ENCODE data around the gene PPP1R15A. TPM values are rescaled to one million over a fixed set of nuclear protein-coding genes. Genes with fewer than 3 reads are reported as not detected.

The PPP1R15A gene
- total and polyA plus RNA-seq, 9 donors, result 22.8 to 156 (median 54.8) TPM

GRCh38 chr19:48925240-48925843, 53.1 kb downstream of the PPP1R15A start:
- TF ChIP-seq EP300 (IDR thresholded peaks at IDR 0.05) (no peak), POLR2A (IDR thresholded peaks at IDR 0.05) (no peak), CTCF (IDR thresholded peaks at IDR 0.05) (no peak)
- Histone ChIP-seq H3K27me3 (no peaks in the 10 kb centered on the region), H3K27ac (no peak overlapping the region), H3K36me3 (no peaks in the 10 kb centered on the region), H3K9me3 (no peaks in the 10 kb centered on the region), H3K4me1 (ENCODE audit: insufficient read depth) (no peaks in the 10 kb centered on the region), H3K4me3 (no peak overlapping the region)
- DNase-seq, result no peak
- intact Hi-C loops (cut with DNase I), result no loop called here
- 76 to 81% (median 78%) methylated on average over 11 of the region's 11 CpGs for WGBS, 3 donors

Other genes starting within 250 kb of the PPP1R15A start
Only the 30 nearest of the 32 such genes appear.
- 10 to 100 TPM; 19.7 to 69.8 (median 34.6) TPM for gene DBP, start 235.0 kb upstream of the PPP1R15A start, total RNA-seq
- 10 to 100 TPM; 19.8 to 29.0 TPM for gene DBP, start 235.0 kb upstream of the PPP1R15A start, polyA plus RNA-seq
- 10 to 100 TPM; 14.9 to 52.5 (median 40.8) TPM for gene CA11, start 226.2 kb upstream of the PPP1R15A start, total RNA-seq
- gene CA11, start 226.2 kb upstream of the PPP1R15A start, polyA plus RNA-seq, result 10 to 100 TPM; 43.1 to 53.1 TPM
- 1 to 10 TPM in 6 of 7 donors, under 1 TPM in 1; 0.23 to 3.8 (median 2.2) TPM for gene NTN5, start 199.4 kb upstream of the PPP1R15A start, total RNA-seq
- 1 to 10 TPM in 1 of 2 donors, under 1 TPM in 1; 0.55 to 1.4 TPM for gene NTN5, start 199.4 kb upstream of the PPP1R15A start, polyA plus RNA-seq
- gene FUT2, start 176.4 kb upstream of the PPP1R15A start, total RNA-seq, result 1 to 10 TPM in 5 of 7 donors, not detected in 2; 1.0 to 2.5 (median 2.4) TPM
- under 1 TPM; 0.10 to 0.23 TPM for gene FUT2, start 176.4 kb upstream of the PPP1R15A start, polyA plus RNA-seq
- 10 to 100 TPM in 5 of 7 donors, 1 to 10 TPM in 2; 1.3 to 17.1 (median 11.2) TPM for gene MAMSTR, start 152.7 kb upstream of the PPP1R15A start, total RNA-seq
- 1 to 10 TPM; 3.7 to 5.7 TPM for gene MAMSTR, start 152.7 kb upstream of the PPP1R15A start, polyA plus RNA-seq
- gene RASIP1, start 131.8 kb upstream of the PPP1R15A start, total RNA-seq, result 10 to 100 TPM in 5 of 7 donors, 1 to 10 TPM in 2; 4.9 to 25.9 (median 14.2) TPM
- gene RASIP1, start 131.8 kb upstream of the PPP1R15A start, polyA plus RNA-seq, result 10 to 100 TPM in 1 of 2 donors, 1 to 10 TPM in 1; 4.1 to 18.4 TPM
- gene IZUMO1, start 125.5 kb upstream of the PPP1R15A start, total RNA-seq, result under 1 TPM in 2 of 7 donors, not detected in 5; 0.11 to 0.67 TPM
- under 1 TPM; 0.08 to 0.13 TPM for gene IZUMO1, start 125.5 kb upstream of the PPP1R15A start, polyA plus RNA-seq
- 1 to 10 TPM in 3 of 7 donors, under 1 TPM in 4; 0.48 to 4.0 (median 0.87) TPM for gene FUT1, start 119.8 kb upstream of the PPP1R15A start, total RNA-seq
- 1 to 10 TPM; 1.3 to 1.4 TPM for gene FUT1, start 119.8 kb upstream of the PPP1R15A start, polyA plus RNA-seq
- not detected for gene FGF21, start 116.9 kb upstream of the PPP1R15A start, total RNA-seq
- not detected for gene FGF21, start 116.9 kb upstream of the PPP1R15A start, polyA plus RNA-seq
- gene BCAT2, start 61.4 kb upstream of the PPP1R15A start, total RNA-seq, result 10 to 100 TPM; 29.1 to 73.6 (median 55.5) TPM
- gene BCAT2, start 61.4 kb upstream of the PPP1R15A start, polyA plus RNA-seq, result 10 to 100 TPM in 1 of 2 donors, 1 to 10 TPM in 1; 7.8 to 70.5 TPM
- 10 to 100 TPM; 22.9 to 82.8 (median 46.1) TPM for gene HSD17B14, start 35.9 kb upstream of the PPP1R15A start, total RNA-seq
- gene HSD17B14, start 35.9 kb upstream of the PPP1R15A start, polyA plus RNA-seq, result 10 to 100 TPM; 10.6 to 78.7 TPM
- 10 to 100 TPM; 18.3 to 96.5 (median 52.7) TPM for gene PLEKHA4, start 3.8 kb upstream of the PPP1R15A start, total RNA-seq
- gene PLEKHA4, start 3.8 kb upstream of the PPP1R15A start, polyA plus RNA-seq, result 10 to 100 TPM; 18.8 to 50.9 TPM
- 1 to 10 TPM in 5 of 7 donors, not detected in 2; 1.8 to 3.3 (median 2.5) TPM for gene TULP2, start 26.3 kb downstream of the PPP1R15A start, total RNA-seq
- gene TULP2, start 26.3 kb downstream of the PPP1R15A start, polyA plus RNA-seq, result under 1 TPM; 0.35 to 0.40 TPM
- gene NUCB1, start 27.9 kb downstream of the PPP1R15A start, total RNA-seq, result 100 to 1,000 TPM; 128 to 249 (median 189) TPM
- 100 to 1,000 TPM; 141 to 230 TPM for gene NUCB1, start 27.9 kb downstream of the PPP1R15A start, polyA plus RNA-seq
- gene DHDH, start 61.3 kb downstream of the PPP1R15A start, total RNA-seq, result under 1 TPM in 4 of 7 donors, not detected in 3; 0.28 to 0.78 (median 0.68) TPM
- under 1 TPM in 1 of 2 donors, not detected in 1; 0.52 TPM for gene DHDH, start 61.3 kb downstream of the PPP1R15A start, polyA plus RNA-seq
- gene BAX, start 82.5 kb downstream of the PPP1R15A start, total RNA-seq, result 10 to 100 TPM; 10.6 to 57.7 (median 45.9) TPM
- gene BAX, start 82.5 kb downstream of the PPP1R15A start, polyA plus RNA-seq, result 10 to 100 TPM; 14.6 to 48.1 TPM
- 1,000 to 10,000 TPM; 1,608 to 2,908 (median 2,022) TPM for gene FTL, start 92.9 kb downstream of the PPP1R15A start, total RNA-seq
- gene FTL, start 92.9 kb downstream of the PPP1R15A start, polyA plus RNA-seq, result 1,000 to 10,000 TPM; 2,697 to 3,617 TPM
- gene GYS1, start 120.9 kb downstream of the PPP1R15A start, total RNA-seq, result 10 to 100 TPM; 16.3 to 33.6 (median 29.0) TPM
- gene GYS1, start 120.9 kb downstream of the PPP1R15A start, polyA plus RNA-seq, result 10 to 100 TPM; 17.0 to 32.5 TPM
- gene RUVBL2, start 121.5 kb downstream of the PPP1R15A start, total RNA-seq, result 100 to 1,000 TPM in 1 of 7 donors, 10 to 100 TPM in 6; 44.8 to 101 (median 56.6) TPM
- gene RUVBL2, start 121.5 kb downstream of the PPP1R15A start, polyA plus RNA-seq, result 10 to 100 TPM; 11.4 to 53.1 TPM
- not detected for gene LHB, start 144.7 kb downstream of the PPP1R15A start, total RNA-seq
- gene LHB, start 144.7 kb downstream of the PPP1R15A start, polyA plus RNA-seq, result not detected
- not detected for gene CGB3, start 151.9 kb downstream of the PPP1R15A start, total RNA-seq
- not detected for gene CGB3, start 151.9 kb downstream of the PPP1R15A start, polyA plus RNA-seq
- gene CGB2, start 159.5 kb downstream of the PPP1R15A start, total RNA-seq, result not detected
- gene CGB2, start 159.5 kb downstream of the PPP1R15A start, polyA plus RNA-seq, result not detected
- gene CGB1, start 164.5 kb downstream of the PPP1R15A start, total RNA-seq, result not detected
- not detected for gene CGB1, start 164.5 kb downstream of the PPP1R15A start, polyA plus RNA-seq
- gene CGB5, start 171.4 kb downstream of the PPP1R15A start, total RNA-seq, result not detected
- not detected for gene CGB5, start 171.4 kb downstream of the PPP1R15A start, polyA plus RNA-seq
- gene CGB8, start 176.7 kb downstream of the PPP1R15A start, total RNA-seq, result under 1 TPM in 1 of 7 donors, not detected in 6; 0.46 TPM
- not detected for gene CGB8, start 176.7 kb downstream of the PPP1R15A start, polyA plus RNA-seq
- not detected for gene CGB7, start 185.3 kb downstream of the PPP1R15A start, total RNA-seq
- under 1 TPM in 1 of 2 donors, not detected in 1; 0.15 TPM for gene CGB7, start 185.3 kb downstream of the PPP1R15A start, polyA plus RNA-seq
- under 1 TPM in 3 of 7 donors, not detected in 4; 0.23 to 0.46 (median 0.27) TPM for gene NTF4, start 192.4 kb downstream of the PPP1R15A start, total RNA-seq
- under 1 TPM in 1 of 2 donors, not detected in 1; 0.13 TPM for gene NTF4, start 192.4 kb downstream of the PPP1R15A start, polyA plus RNA-seq
- not detected for gene KCNA7, start 200.3 kb downstream of the PPP1R15A start, total RNA-seq
- gene KCNA7, start 200.3 kb downstream of the PPP1R15A start, polyA plus RNA-seq, result not detected
- gene SNRNP70, start 213.0 kb downstream of the PPP1R15A start, total RNA-seq, result 100 to 1,000 TPM; 181 to 284 (median 252) TPM
- gene SNRNP70, start 213.0 kb downstream of the PPP1R15A start, polyA plus RNA-seq, result 100 to 1,000 TPM; 133 to 366 TPM
- gene LIN7B, start 241.9 kb downstream of the PPP1R15A start, total RNA-seq, result 1 to 10 TPM; 6.6 to 9.8 (median 8.5) TPM
- 1 to 10 TPM in 1 of 2 donors, under 1 TPM in 1; 0.82 to 8.9 TPM for gene LIN7B, start 241.9 kb downstream of the PPP1R15A start, polyA plus RNA-seq